Activated naive CD4-positive, alpha-beta T cell treated with anti-CD3 and anti-CD28 coated beads, Interleukin-2, amount 50 U/mL, for 72 hours (primary cell): Measurements from ENCODE around the gene UBE2G2. TPM values are rescaled to one million over a fixed set of nuclear protein-coding genes. Genes with fewer than 3 reads are reported as not detected.
"Not testable (repeated sequence)": the region's sequence is repeated elsewhere in the genome, so short reads cannot be mapped to it uniquely, and the experiment has no call there.

Experiments used
- ATAC-seq, 2 donors: fragments of 150-1000 bp; cut with Tn5 transposase; 2 replicates each; pipeline ENCODE4 v1.10.0; 2021; ENCODE audit warnings: mild to moderate bottlenecking in 2 of 2, moderate library complexity in 2 of 2
- DNase-seq, 2 donors: peaks; one replicate each; pipeline ENCODE4 v3.0.0; 2021 to 2022; ENCODE audit warnings: low spot score in 2 of 2
- H3K27ac Mint-ChIP-seq, 2 donors: one replicate each; pipeline ENCODE4 v1.8.0; 2022; ENCODE audit warnings: mild to moderate bottlenecking in 2 of 2, mixed read lengths in 2 of 2
- H3K36me3 Mint-ChIP-seq, 2 donors: one replicate each; pipeline ENCODE4 v1.8.0; 2022; ENCODE audit warnings: mixed read lengths in 2 of 2
- H3K9me3 Mint-ChIP-seq, 2 donors: one replicate each; pipeline ENCODE4 v1.8.0; 2022; ENCODE audit warnings: mixed read lengths in 2 of 2
- total RNA-seq, 2 donors: library from RNA; stranded (reverse); gene quantifications; one replicate each; pipeline ENCODE4 v1.2.3, GENCODE V29; 2022

UBE2G2 gene
- total RNA-seq, 2 donors from 2014 or later = 114 to 126 TPM

GRCh38 chr21:44838039-44838895 lies 36.6 kb upstream of the UBE2G2 start:
- Mint-ChIP-seq H3K27ac (peak overlapping the region in 1 of 2 donors; percentile 33), H3K36me3 (no peaks in the 10 kb centered on the region), H3K9me3 (no peaks in the 10 kb centered on the region)
- ATAC-seq (no peak), DNase-seq (no peak)

GRCh38 chr21:44837537-44837936 lies 35.9 kb upstream of the UBE2G2 start:
- ATAC-seq = no peak
- no peaks in the 10 kb centered on the region for H3K9me3 Mint-ChIP-seq
- DNase-seq = no peak
- H3K36me3 Mint-ChIP-seq = no peaks in the 10 kb centered on the region
- no peak overlapping the region for H3K27ac Mint-ChIP-seq

GRCh38 chr21:44836666-44837471 lies 35.2 kb upstream of the UBE2G2 start:
- DNase-seq = peak in 1 of 2 donors; percentile 40
- no peaks in the 10 kb centered on the region for H3K9me3 Mint-ChIP-seq
- H3K27ac Mint-ChIP-seq = no peak overlapping the region
- ATAC-seq = no peak
- no peaks in the 10 kb centered on the region for H3K36me3 Mint-ChIP-seq

- Mint-ChIP-seq H3K27ac (no peak overlapping the region), H3K9me3 (no peaks in the 10 kb centered on the region), H3K36me3 (no peaks in the 10 kb centered on the region)
- DNase-seq (no peak), ATAC-seq (no peak)
Measured at GRCh38 chr21:44836349-44836665, 34.7 kb upstream of the UBE2G2 start.

- ATAC-seq = no peak
Measured at GRCh38 chr21:44835647-44835973, 34.0 kb upstream of the UBE2G2 start.

GRCh38 chr21:44834951-44835646 lies 33.5 kb upstream of the UBE2G2 start:
- ATAC-seq = no peak
- no peak overlapping the region for H3K27ac Mint-ChIP-seq

More at GRCh38 chr21:44835647-44835973, 34.0 kb upstream of the UBE2G2 start:
- no peaks in the 10 kb centered on the region for H3K9me3 Mint-ChIP-seq
- no peak for DNase-seq
- H3K36me3 Mint-ChIP-seq = no peaks in the 10 kb centered on the region
- no peak overlapping the region for H3K27ac Mint-ChIP-seq

GRCh38 chr21:44834231-44834950 lies 32.8 kb upstream of the UBE2G2 start:
- H3K9me3 Mint-ChIP-seq = peaks cover 0 to 2% of the 10 kb centered on the region in 2 donors
- H3K36me3 Mint-ChIP-seq = peaks cover 0 to 3% of the 10 kb centered on the region in 2 donors
- no peak overlapping the region for H3K27ac Mint-ChIP-seq
- DNase-seq (peak in 1 of 2 donors; percentile 38), ATAC-seq (no peak)

More at GRCh38 chr21:44834951-44835646, 33.5 kb upstream of the UBE2G2 start:
- peak in 1 of 2 donors; percentile 50 for DNase-seq
- Mint-ChIP-seq H3K9me3 (no peaks in the 10 kb centered on the region), H3K36me3 (no peaks in the 10 kb centered on the region)

GRCh38 chr21:44833663-44834062 lies 32.0 kb upstream of the UBE2G2 start:
- DNase-seq (no peak), ATAC-seq (no peak)
- peaks cover 0 to 10% of the 10 kb centered on the region in 2 donors for H3K36me3 Mint-ChIP-seq
- no peak overlapping the region for H3K27ac Mint-ChIP-seq
- H3K9me3 Mint-ChIP-seq = peaks cover 0 to 6% of the 10 kb centered on the region in 2 donors

GRCh38 chr21:44832516-44833255 lies 31.1 kb upstream of the UBE2G2 start:
- DNase-seq = peak in 1 of 2 donors; percentile 14
- ATAC-seq, H3K27ac Mint-ChIP-seq: not testable (repeated sequence)
- Mint-ChIP-seq H3K9me3 (peaks cover 5 to 16% of the 10 kb centered on the region in 2 donors), H3K36me3 (peaks cover 9 to 20% of the 10 kb centered on the region in 2 donors)

GRCh38 chr21:44831227-44831860 lies 29.7 kb upstream of the UBE2G2 start:
- no peak for DNase-seq
- H3K27ac Mint-ChIP-seq = no peak overlapping the region
- peaks cover 8 to 23% of the 10 kb centered on the region in 2 donors for H3K9me3 Mint-ChIP-seq
- peaks cover 15 to 26% of the 10 kb centered on the region in 2 donors for H3K36me3 Mint-ChIP-seq
- ATAC-seq = no peak

- H3K36me3 Mint-ChIP-seq = peaks cover 15 to 26% of the 10 kb centered on the region in 2 donors
- H3K9me3 Mint-ChIP-seq = peaks cover 8 to 27% of the 10 kb centered on the region in 2 donors
- peak overlapping the region in 1 of 2 donors; percentile 67 for H3K27ac Mint-ChIP-seq
- ATAC-seq (peak; percentile 72 to 91), DNase-seq (no peak)
Measured at GRCh38 chr21:44829507-44830092, 28.0 kb upstream of the UBE2G2 start.

GRCh38 chr21:44828362-44829056 lies 26.9 kb upstream of the UBE2G2 start:
- peaks cover 12 to 31% of the 10 kb centered on the region in 2 donors for H3K9me3 Mint-ChIP-seq
- H3K36me3 Mint-ChIP-seq = peaks cover 15 to 31% of the 10 kb centered on the region in 2 donors
- H3K27ac Mint-ChIP-seq = no peak overlapping the region
- ATAC-seq (no peak), DNase-seq (no peak)

GRCh38 chr21:44823179-44823660 lies 21.6 kb upstream of the UBE2G2 start:
- H3K9me3 Mint-ChIP-seq = peaks cover 18 to 49% of the 10 kb centered on the region in 2 donors
- H3K27ac Mint-ChIP-seq = no peak overlapping the region
- H3K36me3 Mint-ChIP-seq = peaks cover 11 to 47% of the 10 kb centered on the region in 2 donors
- ATAC-seq (no peak), DNase-seq (no peak)

GRCh38 chr21:44822484-44823178 lies 21.0 kb upstream of the UBE2G2 start:
- Mint-ChIP-seq H3K36me3 (peaks cover 6 to 41% of the 10 kb centered on the region in 2 donors), H3K27ac (no peak overlapping the region), H3K9me3 (peaks cover 15 to 43% of the 10 kb centered on the region in 2 donors)
- DNase-seq (no peak), ATAC-seq (no peak)
